ENCODE results near the gene CREBBP. TPM values are rescaled to one million over a fixed set of nuclear protein-coding genes. Genes with fewer than 3 reads are reported as not detected.

The CREBBP gene
- total RNA-seq = 100 to 1,000 TPM in 1 of 4 donors, 10 to 100 TPM in 3; 61.2 to 119 (median 77.4) TPM

- no peak for TF ChIP-seq CTCF (IDR thresholded peaks at IDR 0.05; ENCODE audit: low read depth)
Observed at GRCh38 chr16:3880623-3881498, at the start of gene CREBBP. TSS of gene CREBBP (minus strand) at chr16:3880713. CDS start at chr16:3879916, 797 bp downstream.

- no peak for TF ChIP-seq CTCF (IDR thresholded peaks at IDR 0.05; ENCODE audit: low read depth)
Observed at GRCh38 chr16:3924763-3925162, 44.2 kb upstream of the CREBBP start.

GRCh38 chr16:3922241-3922640 is 41.7 kb upstream of the CREBBP start:
- TF ChIP-seq CTCF (IDR thresholded peaks at IDR 0.05; ENCODE audit: low read depth) = no peak

- TF ChIP-seq CTCF (IDR thresholded peaks at IDR 0.05; ENCODE audit: low read depth) = no peak
Observed at GRCh38 chr16:3920206-3920605, 39.7 kb upstream of the CREBBP start.

GRCh38 chr16:3919413-3919812 is 38.9 kb upstream of the CREBBP start:
- TF ChIP-seq CTCF (IDR thresholded peaks at IDR 0.05; ENCODE audit: low read depth) = no peak

GRCh38 chr16:3915426-3916260 is 35.1 kb upstream of the CREBBP start:
- no peak for TF ChIP-seq CTCF (IDR thresholded peaks at IDR 0.05; ENCODE audit: low read depth)

GRCh38 chr16:3912897-3913296 is 32.4 kb upstream of the CREBBP start:
- no peak for TF ChIP-seq CTCF (IDR thresholded peaks at IDR 0.05; ENCODE audit: low read depth)
